Esophagus squamous epithelium (tissue), 4 donors: ENCODE data around the gene MFAP3.

ENCODE experiments used
- POLR2A ChIP-seq, 4 donors: fragments of 450-650 bp; IDR thresholded peaks; one replicate each; pipeline ENCODE4 v1.6.1; 2017; ENCODE audit warnings: antibody characterized with exemption in 4 of 4, mild to moderate bottlenecking in 4 of 4, moderate library complexity in 3 of 4
- TF ChIP-seq, protein P1 (sequence below), 6 experiments: fragments of 450-650 bp in 4 of 6; fragments of 200-600 bp in 2 of 6; sonication (generic) in 2 of 6; IDR thresholded peaks; one replicate each; pipeline ENCODE4 v1.5.1; 2016 to 2019; ENCODE audit warnings: antibody characterized with exemption in 6 of 6, mild to moderate bottlenecking in 4 of 6, moderate library complexity in 4 of 6

DNA sequence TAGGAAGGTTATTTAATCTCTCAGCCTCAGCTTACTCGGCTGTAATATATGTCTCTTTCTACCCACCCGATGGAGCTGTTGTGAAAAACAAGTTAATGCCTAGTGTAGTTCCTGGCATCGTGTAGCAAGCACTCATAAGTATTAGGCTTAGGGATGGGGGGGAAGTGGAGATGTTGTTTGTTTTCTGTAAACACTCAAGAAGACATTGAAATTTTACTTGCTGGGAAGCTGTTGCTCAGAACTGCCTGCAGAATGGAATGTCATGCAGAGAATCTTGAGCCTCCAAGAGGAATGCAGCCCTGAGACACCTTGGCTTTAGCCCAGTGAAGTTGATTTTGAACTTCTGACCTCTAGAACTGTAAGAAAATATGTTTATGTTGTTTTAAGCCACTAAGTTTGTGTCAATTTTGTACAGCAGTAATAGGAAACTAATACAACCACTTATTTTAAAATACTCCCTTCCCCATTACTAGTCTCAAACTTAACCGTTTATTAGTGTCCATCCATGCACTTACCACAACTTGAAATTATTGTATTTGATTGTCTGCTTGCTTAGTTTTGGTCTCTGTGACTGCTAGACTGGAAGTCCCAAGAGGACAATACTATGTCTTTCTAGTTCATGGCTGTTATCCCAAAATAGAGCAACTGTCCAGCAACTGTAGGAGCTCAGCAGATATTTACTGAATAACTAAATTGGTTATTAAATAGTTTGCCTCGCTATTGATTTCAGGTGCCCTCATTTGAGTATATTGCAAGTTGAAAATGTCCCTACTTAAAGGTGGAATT lies 53.8 kb downstream of the MFAP3 start:
- TF ChIP-seq, protein P1, sequence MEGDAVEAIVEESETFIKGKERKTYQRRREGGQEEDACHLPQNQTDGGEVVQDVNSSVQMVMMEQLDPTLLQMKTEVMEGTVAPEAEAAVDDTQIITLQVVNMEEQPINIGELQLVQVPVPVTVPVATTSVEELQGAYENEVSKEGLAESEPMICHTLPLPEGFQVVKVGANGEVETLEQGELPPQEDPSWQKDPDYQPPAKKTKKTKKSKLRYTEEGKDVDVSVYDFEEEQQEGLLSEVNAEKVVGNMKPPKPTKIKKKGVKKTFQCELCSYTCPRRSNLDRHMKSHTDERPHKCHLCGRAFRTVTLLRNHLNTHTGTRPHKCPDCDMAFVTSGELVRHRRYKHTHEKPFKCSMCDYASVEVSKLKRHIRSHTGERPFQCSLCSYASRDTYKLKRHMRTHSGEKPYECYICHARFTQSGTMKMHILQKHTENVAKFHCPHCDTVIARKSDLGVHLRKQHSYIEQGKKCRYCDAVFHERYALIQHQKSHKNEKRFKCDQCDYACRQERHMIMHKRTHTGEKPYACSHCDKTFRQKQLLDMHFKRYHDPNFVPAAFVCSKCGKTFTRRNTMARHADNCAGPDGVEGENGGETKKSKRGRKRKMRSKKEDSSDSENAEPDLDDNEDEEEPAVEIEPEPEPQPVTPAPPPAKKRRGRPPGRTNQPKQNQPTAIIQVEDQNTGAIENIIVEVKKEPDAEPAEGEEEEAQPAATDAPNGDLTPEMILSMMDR (IDR thresholded peaks at IDR 0.05), result no peak
- no peak for TF ChIP-seq POLR2A (IDR thresholded peaks at IDR 0.05)
